Progenitor cell of endocrine pancreas (in vitro differentiated cells): ENCODE results near the gene NRG4. TPM values are rescaled to one million over a fixed set of nuclear protein-coding genes. Genes with fewer than 3 reads are reported as not detected.
A peak's percentile ranks its signal among the peaks of the same experiment; 100 is the strongest.

Experiments used
- DNase-seq: peaks from one replicate; pipeline ENCODE4 v3.0.0; 2021; ENCODE audit warnings: low spot score; ENCODE audit not compliant: unreplicated experiment
- H3K27ac Mint-ChIP-seq: 2 replicates; pipeline ENCODE4 v1.8.0; 2021; ENCODE audit warnings: mild to moderate bottlenecking, moderate library complexity, mixed read lengths
- H3K27me3 Mint-ChIP-seq: 2 replicates; pipeline ENCODE4 v1.8.0; 2021; ENCODE audit warnings: mixed read lengths
- H3K36me3 Mint-ChIP-seq: 2 replicates; pipeline ENCODE4 v1.8.0; 2022; ENCODE audit warnings: mixed read lengths; ENCODE audit not compliant: insufficient read depth
- H3K4me1 Mint-ChIP-seq: 2 replicates; pipeline ENCODE4 v1.8.0; 2021; ENCODE audit warnings: low read depth, mixed read lengths
- H3K4me3 Mint-ChIP-seq: 2 replicates; pipeline ENCODE4 v1.8.0; 2021; ENCODE audit warnings: low read depth, mild to moderate bottlenecking, moderate library complexity, mixed read lengths
- H3K9me3 Mint-ChIP-seq: 2 replicates; pipeline ENCODE4 v1.8.0; 2021; ENCODE audit warnings: low read depth, mixed read lengths
- total RNA-seq: library from RNA; stranded (reverse); gene quantifications from 2 replicates; pipeline ENCODE4 v1.2.1, GENCODE V29; 2021
- TF ChIP-seq, protein P1 (sequence below): fragments of 200-600 bp; sonication (generic); IDR thresholded peaks from one replicate; pipeline ENCODE4 v1.5.0; 2021; ENCODE audit warnings: antibody characterized with exemption, mild to moderate bottlenecking; ENCODE audit not compliant: unreplicated experiment

NRG4 gene
- total RNA-seq, 1 donor from 2014 or later = 1.0 TPM

GRCh38 chr15:75925440-75925839 is 86.8 kb downstream of the NRG4 start:
- H3K4me3 Mint-ChIP-seq = no peak overlapping the region
- peaks cover 18% of the 10 kb centered on the region for H3K4me1 Mint-ChIP-seq
- H3K27ac Mint-ChIP-seq = no peak overlapping the region
- TF ChIP-seq, protein P1, sequence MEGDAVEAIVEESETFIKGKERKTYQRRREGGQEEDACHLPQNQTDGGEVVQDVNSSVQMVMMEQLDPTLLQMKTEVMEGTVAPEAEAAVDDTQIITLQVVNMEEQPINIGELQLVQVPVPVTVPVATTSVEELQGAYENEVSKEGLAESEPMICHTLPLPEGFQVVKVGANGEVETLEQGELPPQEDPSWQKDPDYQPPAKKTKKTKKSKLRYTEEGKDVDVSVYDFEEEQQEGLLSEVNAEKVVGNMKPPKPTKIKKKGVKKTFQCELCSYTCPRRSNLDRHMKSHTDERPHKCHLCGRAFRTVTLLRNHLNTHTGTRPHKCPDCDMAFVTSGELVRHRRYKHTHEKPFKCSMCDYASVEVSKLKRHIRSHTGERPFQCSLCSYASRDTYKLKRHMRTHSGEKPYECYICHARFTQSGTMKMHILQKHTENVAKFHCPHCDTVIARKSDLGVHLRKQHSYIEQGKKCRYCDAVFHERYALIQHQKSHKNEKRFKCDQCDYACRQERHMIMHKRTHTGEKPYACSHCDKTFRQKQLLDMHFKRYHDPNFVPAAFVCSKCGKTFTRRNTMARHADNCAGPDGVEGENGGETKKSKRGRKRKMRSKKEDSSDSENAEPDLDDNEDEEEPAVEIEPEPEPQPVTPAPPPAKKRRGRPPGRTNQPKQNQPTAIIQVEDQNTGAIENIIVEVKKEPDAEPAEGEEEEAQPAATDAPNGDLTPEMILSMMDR = no peak
- H3K9me3 Mint-ChIP-seq = no peaks in the 10 kb centered on the region
- no peaks in the 10 kb centered on the region for H3K27me3 Mint-ChIP-seq
- peaks cover 11% of the 10 kb centered on the region for H3K36me3 Mint-ChIP-seq
- DNase-seq = no peak

GRCh38 chr15:75924576-75924975 is 87.6 kb downstream of the NRG4 start:
- TF ChIP-seq, protein P1 = no peak

GRCh38 chr15:75923756-75924155 is 88.5 kb downstream of the NRG4 start:
- Mint-ChIP-seq H3K4me1 (peaks cover 18% of the 10 kb centered on the region), H3K9me3 (no peaks in the 10 kb centered on the region), H3K4me3 (no peak overlapping the region), H3K27me3 (no peaks in the 10 kb centered on the region), H3K27ac (no peak overlapping the region), H3K36me3 (peaks cover 16% of the 10 kb centered on the region)
- TF ChIP-seq, protein P1 = no peak
- no peak for DNase-seq

More at GRCh38 chr15:75924576-75924975, 87.6 kb downstream of the NRG4 start:
- Mint-ChIP-seq H3K27me3 (no peaks in the 10 kb centered on the region), H3K4me3 (no peak overlapping the region), H3K27ac (no peak overlapping the region), H3K9me3 (no peaks in the 10 kb centered on the region), H3K36me3 (peaks cover 14% of the 10 kb centered on the region), H3K4me1 (peaks cover 18% of the 10 kb centered on the region)
- DNase-seq = no peak

DNA sequence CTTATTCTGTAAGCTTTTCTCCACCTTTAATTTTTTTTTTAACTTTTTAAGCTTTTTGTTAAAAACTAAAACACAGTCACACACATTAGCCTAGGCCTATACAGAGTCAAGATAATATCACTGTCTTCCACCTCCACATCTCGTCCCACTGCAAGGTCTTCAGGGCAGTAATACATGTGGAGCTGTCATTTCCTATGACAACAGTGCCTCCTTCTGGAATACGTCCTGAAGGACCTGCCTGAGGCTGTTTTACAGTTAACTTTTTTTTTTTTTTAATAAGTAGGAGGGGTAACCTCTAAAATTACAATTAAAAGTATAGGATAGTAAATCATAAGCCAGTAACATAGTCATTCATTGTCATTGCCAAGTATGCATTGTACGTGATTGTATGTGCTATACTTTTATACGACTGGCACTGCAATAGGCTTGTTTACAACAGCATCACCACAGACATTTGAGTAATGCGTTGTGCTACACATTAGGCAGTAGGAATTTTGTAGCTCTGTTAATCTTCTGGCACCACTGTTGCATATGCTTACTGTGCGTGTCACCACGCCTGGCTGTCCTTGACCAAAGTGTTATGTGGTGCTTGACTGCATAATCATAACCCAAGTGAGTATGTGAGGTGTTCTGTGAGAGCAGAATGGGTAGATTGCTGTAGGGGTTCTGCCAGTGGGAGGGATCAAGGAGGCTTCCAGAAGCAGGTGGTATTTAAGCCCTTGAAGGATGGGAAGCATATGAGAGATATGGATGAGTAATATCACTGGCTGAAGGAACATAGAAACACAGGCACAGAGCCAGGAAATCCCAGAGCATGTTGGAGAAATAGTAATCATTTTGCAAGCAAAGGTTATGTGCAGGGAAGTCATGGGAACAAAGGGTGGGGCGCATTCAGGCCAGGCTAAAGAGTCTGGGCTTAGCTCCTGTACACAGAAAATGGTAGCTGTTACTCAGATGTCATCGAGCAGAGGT is 90.2 kb downstream of the NRG4 start:
- no peaks in the 10 kb centered on the region for H3K9me3 Mint-ChIP-seq
- H3K4me1 Mint-ChIP-seq = peaks cover 34% of the 10 kb centered on the region
- no peak overlapping the region for H3K4me3 Mint-ChIP-seq
- no peak overlapping the region for H3K27ac Mint-ChIP-seq
- H3K27me3 Mint-ChIP-seq = no peaks in the 10 kb centered on the region
- no peak for DNase-seq
- TF ChIP-seq, protein P1 = peak; percentile 60
- H3K36me3 Mint-ChIP-seq = peaks cover 25% of the 10 kb centered on the region

- H3K27me3 Mint-ChIP-seq = no peaks in the 10 kb centered on the region
- DNase-seq = no peak
- peaks cover 22% of the 10 kb centered on the region for H3K36me3 Mint-ChIP-seq
- no peaks in the 10 kb centered on the region for H3K9me3 Mint-ChIP-seq
- H3K4me3 Mint-ChIP-seq = no peak overlapping the region
- H3K27ac Mint-ChIP-seq = no peak overlapping the region
- peaks cover 36% of the 10 kb centered on the region for H3K4me1 Mint-ChIP-seq
- TF ChIP-seq, protein P1 = no peak
These were observed 92.1 kb downstream of the NRG4 start for GRCh38 chr15:75920079-75920478.
